GM11168 (cell line): ENCODE data around the gene MAP3K5.

Experiments
- in situ Hi-C: fragments of 300-500 bp; cut with MboI; formaldehyde crosslinking; loops from one replicate; pipeline ENCODE4 v1.12.0; 2022; ENCODE audit warnings: low sequenced_read_pairs; ENCODE audit not compliant: unreplicated experiment

Gene MAP3K5

DNA sequence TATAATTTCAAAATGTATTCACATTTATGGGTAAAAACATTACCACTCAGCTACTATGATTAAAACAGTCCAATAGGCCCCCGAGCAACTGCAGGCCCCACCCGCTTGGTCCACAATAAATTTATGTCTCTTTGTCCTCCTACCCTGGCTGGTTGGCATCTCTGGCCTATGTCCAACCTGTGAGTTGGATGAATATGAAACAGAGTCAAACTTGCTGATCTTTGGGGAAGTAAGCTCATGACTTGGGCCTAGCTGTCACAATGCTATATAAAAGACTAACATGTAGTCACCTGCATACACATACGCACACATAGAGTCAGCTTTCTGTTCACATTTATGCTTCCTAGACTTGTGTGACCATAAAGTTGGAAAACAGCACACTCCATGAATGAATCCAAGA lies 262.6 kb downstream of the MAP3K5 start:
- in situ Hi-C loops: no loop called here

GRCh38 chr6:136528477-136528876 lies 263.8 kb downstream of the MAP3K5 start:
- in situ Hi-C loops: no loop called here

- in situ Hi-C loops: no loop called here
Measured at GRCh38 chr6:136527831-136528230, 264.4 kb downstream of the MAP3K5 start.

DNA sequence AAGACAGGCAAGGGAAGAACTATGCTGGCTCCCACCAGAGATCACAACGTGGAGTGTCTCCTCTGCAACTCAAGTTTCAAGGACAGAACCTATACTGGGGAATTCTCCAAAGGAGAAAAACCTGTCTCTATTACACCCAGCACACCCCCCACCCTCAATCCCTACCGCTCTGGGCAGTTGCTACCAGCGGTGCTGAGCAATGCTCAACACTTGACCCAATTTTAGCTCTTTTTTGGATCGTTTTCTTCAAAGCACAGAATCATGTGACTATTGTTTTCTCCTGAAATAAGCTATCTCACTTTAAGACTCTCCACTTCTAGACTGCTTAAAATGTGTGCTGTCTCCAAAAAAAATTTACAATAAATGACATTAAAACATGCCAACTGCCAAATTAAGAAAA lies 265.3 kb downstream of the MAP3K5 start:
- in situ Hi-C loops: no loop called here

DNA sequence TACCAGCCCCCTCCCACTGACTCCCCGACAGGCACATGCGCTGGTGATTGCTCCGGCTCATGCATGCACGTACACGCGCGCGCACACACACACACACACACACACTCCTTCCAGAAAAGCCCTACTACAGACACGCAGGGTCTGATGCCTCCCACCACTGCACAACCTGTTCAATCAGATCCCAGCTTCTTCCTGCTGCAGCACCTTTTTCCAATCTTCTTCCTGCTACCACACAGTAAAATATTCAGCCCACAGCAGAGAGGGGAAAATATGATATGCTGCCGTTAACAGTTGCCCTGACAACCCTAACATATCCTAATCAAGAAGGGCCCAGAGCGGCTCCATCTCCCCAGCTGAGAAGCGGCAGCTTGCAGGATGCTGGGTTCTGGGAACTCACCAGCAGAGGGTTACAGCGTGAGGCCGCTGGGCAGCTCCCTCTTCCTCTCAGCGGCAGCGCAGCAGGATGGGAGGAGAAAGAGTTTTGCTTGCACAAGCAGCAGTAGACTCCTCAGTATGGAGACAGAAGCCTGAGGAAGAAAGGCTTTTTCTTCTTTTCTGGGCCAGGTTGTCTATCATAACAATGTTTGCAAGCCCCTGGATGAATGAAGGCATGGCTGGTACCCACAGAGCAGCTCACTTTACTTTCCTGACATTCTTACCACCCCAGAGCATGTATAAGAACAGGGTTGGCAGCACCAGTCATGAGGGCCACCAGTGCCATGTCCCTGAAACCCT lies 265.9 kb downstream of the MAP3K5 start:
- in situ Hi-C loops: no loop called here

DNA sequence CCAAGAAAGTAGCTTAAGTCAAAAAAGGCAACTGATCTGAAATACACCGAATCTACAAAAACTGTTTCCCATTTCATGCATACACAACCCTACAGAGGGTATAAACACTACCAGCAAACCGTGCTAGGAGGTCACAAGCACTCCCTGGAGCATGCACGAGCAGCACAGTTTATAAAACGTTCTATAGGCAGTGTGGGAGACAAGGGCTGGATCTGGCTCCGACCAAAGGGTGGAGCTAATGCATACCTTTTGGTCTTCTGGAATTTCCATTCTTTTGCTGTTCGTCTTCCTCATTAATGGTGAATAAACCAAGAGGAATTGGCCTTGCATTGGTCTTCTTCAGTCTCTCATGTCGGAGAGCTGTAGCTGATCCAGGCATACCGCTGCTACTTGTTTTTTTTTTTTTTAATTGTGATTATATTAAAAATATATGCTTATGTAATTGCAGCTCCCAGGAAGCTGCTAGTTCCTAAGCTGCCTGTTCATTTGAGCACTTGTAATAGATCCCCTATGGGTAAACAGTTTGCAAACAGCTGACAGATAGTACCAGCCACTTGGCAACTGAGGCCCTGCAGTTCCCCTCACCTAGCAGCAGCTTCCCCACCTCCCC lies 266.6 kb downstream of the MAP3K5 start:
- in situ Hi-C loops: no loop called here

- in situ Hi-C loops: no loop called here
Measured at GRCh38 chr6:136524936-136525413, 267.3 kb downstream of the MAP3K5 start.

GRCh38 chr6:136524339-136524935 lies 267.8 kb downstream of the MAP3K5 start:
- in situ Hi-C loops: no loop called here

DNA sequence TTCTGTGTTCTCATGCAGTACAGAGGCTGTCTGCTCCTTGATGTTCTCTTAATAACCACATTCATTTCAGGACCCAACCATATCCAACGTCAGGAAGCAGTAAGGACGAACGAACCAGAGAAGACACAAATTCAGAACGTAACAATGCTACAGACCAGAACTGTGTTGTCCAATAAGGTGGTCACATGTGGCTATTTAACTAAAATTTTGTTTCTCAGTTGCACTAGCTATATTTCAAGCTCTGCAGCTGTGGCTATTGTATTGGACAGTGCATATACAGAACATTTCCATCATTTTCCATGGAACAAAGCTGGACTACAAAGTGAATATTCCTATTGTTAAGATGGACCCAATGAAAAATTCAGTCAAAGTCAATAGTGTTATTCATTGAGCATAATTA lies 269.1 kb downstream of the MAP3K5 start:
- in situ Hi-C loops: no loop called here

- in situ Hi-C loops: no loop called here
Measured at GRCh38 chr6:136522636-136523035, 269.6 kb downstream of the MAP3K5 start.

GRCh38 chr6:136521911-136522310 lies 270.4 kb downstream of the MAP3K5 start:
- in situ Hi-C loops: no loop called here

DNA sequence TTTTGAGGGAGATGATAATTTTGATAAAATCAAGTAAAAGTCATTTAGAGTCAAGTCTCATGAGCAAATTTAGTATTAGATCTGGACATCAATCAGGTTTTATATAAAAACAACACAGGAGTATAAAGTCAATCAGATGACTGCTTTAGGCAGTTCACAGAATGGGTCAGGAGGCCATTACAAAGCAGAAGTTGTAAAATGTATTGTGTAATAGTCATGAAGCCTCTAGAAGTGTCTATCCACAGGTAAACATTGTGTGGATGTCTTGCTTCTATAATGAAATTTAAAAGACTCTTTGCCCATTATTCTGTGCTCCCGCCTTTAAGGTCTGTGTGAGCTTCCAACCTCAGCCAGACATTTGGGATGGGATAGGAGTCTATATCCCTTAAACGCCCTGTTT lies 270.9 kb downstream of the MAP3K5 start:
- in situ Hi-C loops: no loop called here

DNA sequence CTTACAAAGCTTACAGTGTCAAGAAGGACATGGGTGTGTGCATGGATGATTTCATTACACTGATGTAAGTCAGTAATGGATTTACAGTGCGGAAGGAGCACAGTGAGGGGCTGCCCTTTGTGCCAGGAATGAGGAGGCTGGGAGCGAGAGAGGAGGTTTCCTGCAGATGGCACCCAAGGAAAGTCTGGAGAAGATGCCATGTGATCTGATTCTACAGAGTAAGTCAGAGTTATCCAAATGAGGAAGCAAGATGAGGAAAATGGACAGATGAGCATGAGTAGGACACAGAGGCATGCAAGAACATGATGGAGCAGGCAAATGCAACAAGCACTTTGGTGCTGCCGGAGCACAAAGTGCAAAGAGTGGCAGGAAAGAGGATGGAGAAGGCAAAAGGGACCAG lies 271.8 kb downstream of the MAP3K5 start:
- in situ Hi-C loops: no loop called here

- in situ Hi-C loops: no loop called here
Measured at GRCh38 chr6:136517582-136517981, 274.7 kb downstream of the MAP3K5 start.

GRCh38 chr6:136517002-136517401 lies 275.3 kb downstream of the MAP3K5 start:
- in situ Hi-C loops: no loop called here

- in situ Hi-C loops: no loop called here
Measured at GRCh38 chr6:136514591-136514990, 277.7 kb downstream of the MAP3K5 start.

DNA sequence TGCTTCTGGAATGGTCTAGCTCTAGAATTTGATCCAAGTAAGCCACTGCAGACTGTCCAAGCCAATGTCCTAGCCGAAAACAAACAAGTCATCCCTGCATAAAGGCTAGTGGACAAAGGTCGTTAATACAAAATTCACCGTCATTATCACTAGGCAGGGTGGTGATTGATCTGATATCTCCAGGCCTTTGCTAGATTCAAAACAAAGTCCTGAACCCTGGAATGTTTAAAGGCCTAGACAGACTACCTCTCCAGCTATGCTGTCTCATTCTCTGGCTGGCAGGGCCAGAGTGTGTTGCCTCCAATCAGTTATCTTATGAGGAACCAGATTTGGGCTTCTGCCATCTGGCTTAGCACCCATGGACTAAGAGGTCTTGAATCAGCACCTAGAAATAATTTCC lies 280.4 kb downstream of the MAP3K5 start:
- in situ Hi-C loops: no loop called here

- in situ Hi-C loops: no loop called here
Measured at GRCh38 chr6:136511397-136511796, 280.9 kb downstream of the MAP3K5 start.

DNA sequence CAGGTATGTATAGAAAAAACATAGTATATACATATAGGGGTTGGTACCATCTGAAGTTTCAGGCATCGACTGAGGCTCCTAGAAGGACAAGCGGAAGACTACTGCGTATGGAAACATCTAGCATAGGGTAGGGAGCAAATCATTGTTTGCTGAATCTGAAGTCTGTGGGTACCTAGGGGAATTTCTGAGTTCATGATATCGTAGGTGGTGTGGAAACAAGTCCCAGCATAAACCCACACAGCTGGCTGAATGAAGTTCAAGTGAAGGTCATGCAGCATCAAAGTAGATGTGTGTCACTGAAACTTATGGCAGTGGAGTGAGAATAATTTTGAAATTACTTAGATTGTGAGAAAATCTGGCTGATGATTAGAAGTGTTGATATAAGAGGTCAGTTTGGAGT lies 281.5 kb downstream of the MAP3K5 start:
- in situ Hi-C loops: no loop called here

DNA sequence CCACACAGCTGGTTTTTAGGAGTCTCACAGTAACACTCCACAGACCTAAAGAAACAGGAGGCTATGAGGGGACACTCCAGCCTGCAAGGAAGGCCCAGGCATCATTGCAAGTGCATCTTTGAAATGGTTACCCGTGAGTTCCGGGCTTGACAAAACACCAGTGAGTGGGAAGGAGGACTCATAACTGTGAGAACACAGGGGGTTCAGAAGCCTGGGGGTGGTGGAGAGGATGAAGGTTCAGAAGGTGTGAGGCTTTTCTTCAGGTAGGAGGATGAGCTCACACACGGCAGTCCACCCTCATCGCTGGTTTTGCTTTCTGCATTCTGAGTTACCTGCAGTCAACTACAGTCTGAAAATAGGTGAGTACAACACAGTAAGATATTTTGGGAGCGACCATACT lies 282.0 kb downstream of the MAP3K5 start:
- in situ Hi-C loops: no loop called here

DNA sequence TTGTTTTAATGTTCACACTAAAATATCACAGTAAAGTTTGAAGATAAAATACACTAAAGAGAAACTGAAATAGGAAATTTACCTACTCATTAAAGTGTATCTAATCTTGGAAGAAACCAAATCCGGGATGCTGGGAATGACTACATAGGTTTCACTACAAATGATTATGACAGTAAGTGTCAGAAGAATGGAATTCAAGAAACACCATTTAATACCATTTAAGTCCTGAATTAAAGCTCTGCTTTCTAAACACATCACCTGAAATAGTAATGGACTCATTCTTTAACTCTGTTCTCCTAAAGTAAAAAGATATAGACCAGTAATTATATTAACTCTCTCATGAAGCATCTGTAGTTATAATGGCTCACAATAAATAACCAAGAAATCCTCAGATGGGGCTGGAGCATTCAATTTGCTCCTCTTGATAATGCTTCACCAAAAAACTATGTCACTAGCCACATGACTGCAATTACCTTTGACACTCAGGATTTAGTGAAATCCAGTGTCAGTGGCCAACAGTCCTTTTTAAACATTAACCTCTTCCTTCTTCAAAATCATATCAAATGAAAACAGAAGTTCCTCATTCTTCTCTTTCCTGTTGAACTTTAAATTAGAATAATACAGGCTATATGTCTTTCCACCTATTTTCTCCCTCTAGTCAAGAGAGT lies 283.4 kb downstream of the MAP3K5 start:
- in situ Hi-C loops: no loop called here
